Hematopoietic multipotent progenitor cell treated with erythropoietin and hydrocortisone succinate and interleukin-3 and kit ligand, for 4 days (in vitro differentiated cells): ENCODE results near the gene ZDHHC8.

Source experiments
- DNase-seq: peaks from one replicate; pipeline ENCODE4 v3.0.0-alpha.2; 2015

The ZDHHC8 gene

DNA sequence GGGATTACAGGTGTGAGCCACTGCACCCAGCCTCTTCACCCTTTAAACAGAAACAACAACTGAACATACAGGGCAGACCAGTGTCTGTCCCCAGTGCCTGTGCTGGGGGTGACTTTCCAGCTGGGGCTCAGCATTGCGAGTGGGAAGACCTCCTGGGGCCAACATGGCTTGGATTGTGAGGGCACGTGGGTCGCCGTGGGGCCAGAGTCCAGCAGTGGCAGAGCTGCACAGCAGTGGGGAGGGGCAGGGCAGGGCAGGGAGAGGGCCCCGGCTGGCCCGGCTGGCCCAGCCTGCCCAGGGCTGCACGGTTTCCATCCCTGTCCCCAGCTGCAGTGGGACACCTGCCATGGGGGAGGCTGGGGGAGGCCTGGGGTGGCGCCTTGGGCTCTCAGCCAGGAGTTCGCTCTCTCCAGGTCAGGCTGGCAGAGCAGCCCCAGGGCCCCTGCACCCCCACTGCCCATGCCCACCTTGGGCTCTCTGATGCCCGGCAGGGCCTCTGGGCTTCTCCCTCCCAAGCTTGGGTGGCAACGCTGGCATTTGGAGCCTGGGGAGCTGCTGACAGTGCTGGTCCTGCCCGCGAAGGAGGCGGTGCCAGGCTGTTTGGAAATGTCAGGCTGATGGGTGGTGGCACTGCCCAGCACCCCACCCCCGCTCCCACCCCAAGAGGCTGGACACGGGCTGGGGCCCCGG is 49.7 kb downstream of the ZDHHC8 start:
- DNase-seq = no peak

GRCh38 chr22:20181884-20182236 is 50.3 kb downstream of the ZDHHC8 start:
- DNase-seq = no peak

- no peak for DNase-seq
Measured at GRCh38 chr22:20182365-20182764, 50.8 kb downstream of the ZDHHC8 start.

GRCh38 chr22:20183101-20183500 is 51.5 kb downstream of the ZDHHC8 start:
- DNase-seq = no peak

GRCh38 chr22:20183823-20184222 is 52.2 kb downstream of the ZDHHC8 start:
- DNase-seq = no peak

DNA sequence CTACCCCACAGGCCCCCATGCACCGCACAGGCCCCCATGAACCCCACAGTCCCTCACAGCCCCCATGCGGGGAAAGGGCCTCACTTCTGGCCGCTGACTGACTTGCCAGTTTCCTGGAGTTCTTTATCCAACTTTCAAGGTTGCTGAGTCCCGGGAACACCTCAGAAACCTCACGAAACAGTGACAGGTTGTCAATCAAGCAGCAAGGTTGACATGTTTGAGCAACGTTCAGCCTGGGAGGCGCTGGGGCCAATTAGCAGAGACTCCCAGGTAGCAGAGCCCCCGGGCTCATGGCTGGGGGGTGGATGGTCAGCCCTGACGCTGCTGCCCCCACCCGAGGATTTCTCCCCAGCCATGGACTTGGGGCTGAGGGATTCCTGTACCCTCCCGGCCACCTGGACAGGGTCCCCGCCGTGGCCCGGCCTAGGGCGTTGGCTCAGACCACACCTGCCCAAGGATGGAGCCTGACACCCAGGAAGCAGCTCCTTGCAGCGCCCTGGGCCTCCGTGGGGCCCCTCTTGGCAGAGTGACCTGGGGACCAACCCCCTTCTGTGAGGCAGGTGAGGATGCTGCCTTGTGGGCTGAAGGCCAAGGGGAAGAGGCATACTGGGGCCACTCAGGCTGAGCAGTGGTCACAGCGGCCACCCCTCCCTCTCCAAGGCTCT is 53.0 kb downstream of the ZDHHC8 start:
- no peak for DNase-seq

GRCh38 chr22:20185750-20186149 is 54.1 kb downstream of the ZDHHC8 start:
- no peak for DNase-seq

DNA sequence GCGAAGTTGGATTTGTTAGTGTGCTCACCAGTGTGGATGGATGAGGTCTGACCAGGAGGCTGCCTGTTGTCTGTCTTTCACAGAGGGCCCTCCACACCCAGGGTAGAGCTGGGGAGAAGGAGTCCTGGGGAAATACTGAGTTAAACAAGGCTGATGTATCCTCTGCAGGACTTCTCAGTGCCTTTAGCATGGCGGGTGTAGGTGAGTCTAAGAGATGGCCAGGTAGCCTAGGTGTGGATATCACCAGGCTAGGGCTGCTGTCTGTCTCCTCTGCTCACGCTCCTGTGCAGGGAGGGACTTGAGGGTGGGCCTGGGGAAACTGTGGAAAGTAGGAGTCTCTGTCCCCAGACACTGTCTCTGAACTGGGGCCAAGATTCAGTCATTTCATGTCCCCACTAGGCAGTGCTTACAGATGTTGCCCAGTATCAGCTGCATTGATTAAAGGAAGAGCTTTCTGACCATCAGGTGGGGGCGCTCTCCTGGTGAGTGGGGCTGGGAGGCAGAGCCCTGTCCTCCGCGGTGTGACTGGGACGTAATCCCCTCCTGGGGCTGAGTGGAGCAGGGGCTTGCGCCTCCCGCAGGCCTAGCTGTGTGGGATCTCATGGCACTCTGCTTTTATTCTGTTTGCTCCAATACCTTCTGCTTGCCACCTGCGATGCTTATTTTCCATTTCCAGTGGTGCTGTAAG is 54.7 kb downstream of the ZDHHC8 start:
- DNase-seq = no peak

DNA sequence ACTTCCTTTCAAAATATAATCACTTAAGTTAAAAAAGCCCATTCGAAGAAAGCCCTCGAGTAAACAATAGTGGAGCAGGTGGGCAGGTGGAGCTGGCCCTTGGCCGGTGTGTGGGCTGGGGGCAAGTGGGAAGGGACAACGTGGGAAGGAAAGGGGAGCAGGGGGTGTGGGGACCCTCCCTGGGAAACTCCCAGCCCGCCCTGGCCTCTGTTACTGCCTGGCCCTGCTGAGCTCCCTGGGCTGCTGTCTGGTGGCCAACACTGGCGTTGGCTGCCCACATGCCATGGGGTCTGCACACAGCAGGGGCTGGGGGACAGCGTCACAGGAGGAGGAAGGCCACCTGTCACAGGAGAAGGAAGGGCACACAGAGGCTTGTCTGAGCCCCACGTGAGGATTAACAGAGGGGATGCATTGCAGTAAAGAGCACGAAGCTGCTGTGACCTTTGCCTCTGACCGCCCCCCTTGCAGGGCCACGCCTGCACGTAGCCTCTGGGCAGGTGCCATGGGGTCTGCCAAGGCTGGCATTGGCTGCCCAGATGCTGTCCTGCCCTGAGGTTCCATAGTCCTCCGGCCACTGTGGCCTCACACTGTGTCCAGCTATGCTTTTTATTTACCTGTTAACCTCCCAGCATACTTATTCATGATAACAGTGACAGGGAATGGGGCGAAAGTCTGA is 55.4 kb downstream of the ZDHHC8 start:
- DNase-seq = no peak

GRCh38 chr22:20187777-20188566 is 56.4 kb downstream of the ZDHHC8 start:
- DNase-seq = no peak

- no peak for DNase-seq
Measured at GRCh38 chr22:20188567-20188877, 56.9 kb downstream of the ZDHHC8 start.

DNA sequence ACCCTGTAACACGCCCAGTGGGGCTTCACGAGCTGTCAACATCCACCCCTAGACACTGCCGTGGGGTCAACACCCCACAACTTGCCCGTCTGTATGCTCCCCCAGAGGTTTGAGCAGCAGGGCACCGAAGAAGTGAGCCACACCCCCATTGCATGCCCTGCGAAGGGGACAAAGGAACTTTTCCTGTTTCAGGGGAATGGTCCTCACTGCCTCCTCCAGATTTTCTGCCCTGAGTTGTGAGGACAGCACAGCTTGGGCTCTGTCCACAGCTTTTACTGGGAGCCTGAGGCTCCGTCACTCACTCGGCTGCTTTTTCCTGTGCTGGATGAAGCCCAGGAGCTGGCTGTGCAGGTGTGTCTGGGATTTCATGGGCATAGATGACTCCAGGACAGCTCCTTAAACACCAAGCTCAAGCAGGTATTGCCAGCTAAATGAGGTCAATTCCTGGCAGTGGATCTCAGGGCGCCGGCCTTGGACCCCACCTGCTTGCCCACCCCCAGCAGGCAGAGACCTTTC is 59.5 kb downstream of the ZDHHC8 start:
- DNase-seq = no peak

DNA sequence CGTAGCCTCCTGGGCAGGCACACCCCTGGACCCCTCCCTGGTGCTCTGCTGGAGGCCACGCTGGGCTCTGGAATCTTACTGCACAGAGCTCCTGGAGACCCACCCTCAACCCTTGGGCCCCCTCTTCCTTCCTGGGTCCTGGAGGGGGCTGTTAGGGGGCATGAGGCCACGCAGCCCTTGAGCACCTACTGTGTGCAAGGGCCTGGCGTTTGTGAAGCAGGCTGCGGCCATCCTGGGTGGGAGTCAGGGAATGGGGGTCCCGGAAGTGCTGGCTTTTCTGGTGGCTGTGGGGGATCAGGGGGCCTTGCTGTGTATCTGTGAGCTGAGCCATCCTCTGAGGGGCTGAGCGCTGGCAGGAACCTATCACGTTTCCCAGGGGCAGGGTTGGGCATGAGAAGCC is 60.2 kb downstream of the ZDHHC8 start:
- no peak for DNase-seq

- no peak for DNase-seq
Measured at GRCh38 chr22:20192293-20192971, 60.8 kb downstream of the ZDHHC8 start.

DNA sequence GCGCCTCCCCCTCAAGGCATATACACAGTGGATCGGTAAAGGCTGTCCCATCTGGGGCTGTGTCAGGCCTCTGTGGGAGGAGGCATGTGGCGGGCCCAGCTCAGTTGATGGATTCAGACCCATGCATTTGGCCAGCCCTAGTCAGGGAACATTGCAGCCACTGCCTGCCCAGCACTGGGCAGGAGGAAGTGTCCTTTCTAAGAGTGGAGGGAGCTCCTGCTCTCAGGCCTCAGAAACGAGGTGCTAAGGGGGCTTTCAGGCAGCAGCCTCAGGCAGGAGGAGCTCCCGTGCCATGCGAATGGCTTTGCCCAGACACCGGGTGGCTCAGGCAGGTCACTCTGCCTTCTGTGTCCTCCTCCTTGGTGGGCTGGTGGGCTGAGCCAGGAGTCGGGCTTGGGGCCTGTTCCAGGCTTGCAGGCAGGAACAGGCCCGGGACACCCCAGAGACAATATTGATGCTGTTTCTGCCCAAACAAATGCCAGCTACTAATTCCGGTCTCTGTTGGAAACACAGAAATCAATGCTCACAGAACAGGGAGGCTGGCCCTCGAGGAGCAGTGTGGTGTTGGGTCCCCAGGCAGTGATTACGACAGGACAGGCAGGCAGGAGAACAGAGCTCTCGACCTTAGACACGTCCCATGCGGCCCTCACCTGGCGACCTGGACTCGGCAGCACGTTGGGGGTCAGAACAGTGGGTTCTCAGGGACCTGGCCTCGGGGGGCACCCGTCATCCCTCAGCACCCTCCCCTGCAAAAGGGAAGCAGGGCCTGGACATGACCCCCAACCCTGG is 61.6 kb downstream of the ZDHHC8 start:
- no peak for DNase-seq

DNA sequence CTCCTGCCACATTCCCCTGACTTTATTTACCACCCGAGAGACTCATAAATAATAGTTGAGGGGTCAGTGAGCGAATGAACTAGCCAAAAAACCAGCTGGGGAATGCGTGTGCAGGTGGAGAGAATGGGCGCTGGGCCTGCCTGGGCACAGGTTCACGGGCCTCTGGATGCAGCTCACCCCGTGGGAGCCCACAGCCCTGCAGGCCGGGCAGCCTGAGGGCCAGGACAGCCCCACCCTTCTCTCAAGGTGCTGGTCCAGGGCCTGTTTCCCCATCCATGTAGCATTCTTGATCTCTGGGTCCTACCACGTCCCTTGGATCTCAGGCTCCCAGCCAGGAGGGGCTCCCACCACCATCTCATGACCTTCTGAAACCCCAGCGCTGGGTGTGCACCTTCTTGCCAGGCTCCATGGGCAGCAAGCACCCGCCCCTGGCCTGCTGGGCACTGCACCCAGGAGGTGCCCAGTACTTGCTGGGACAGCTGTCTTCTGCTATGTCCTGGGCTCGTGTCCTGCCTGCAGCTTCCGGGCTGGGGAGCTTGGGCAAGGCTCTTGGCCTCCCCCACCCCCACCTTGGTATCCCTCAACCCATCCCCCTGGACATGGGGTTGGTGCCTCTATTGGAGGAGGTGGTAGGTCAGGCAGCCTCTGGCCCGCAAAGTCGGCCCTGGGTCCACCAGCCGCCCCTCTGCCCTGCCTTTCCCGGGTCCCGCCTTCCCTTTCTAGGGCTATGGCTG is 62.3 kb downstream of the ZDHHC8 start:
- DNase-seq = no peak

- peak; percentile 40 for DNase-seq
Measured at GRCh38 chr22:20194681-20195593, 63.3 kb downstream of the ZDHHC8 start.

DNA sequence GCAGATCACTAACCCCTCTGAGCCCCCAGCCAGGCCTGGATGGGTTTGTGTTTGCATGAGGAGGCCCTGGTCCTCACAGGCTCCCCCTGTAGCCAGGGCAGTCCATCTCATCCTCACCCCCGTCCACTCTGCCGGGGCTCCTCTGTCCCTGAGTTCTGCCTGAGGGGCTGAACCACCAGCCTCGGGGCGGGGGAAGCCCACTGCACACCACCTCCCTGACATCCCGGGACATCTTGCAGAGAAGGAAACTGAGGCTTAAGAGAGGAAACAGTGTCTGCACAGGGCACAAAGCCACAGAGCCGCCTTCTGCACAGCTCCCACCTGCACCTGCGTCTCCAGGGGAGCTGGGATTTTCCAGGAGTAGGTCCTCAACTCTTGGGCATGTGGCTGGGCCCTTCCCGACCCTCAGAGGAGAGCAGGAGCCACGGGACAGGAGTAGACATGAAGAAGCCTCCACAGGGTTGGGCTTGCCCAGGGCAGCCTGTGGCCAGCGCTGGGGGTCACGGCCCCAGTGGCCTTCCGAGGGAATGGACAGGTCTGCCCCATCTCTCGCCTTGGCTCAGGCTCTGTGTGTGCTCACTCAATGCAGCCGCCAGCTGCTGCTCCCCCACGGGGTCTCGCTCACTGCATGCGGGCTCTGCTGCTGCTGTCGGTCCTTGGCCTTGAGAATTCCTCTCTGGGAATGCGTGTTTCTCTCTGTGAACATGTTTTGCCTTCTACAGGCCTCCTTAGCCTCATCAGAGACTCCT is 64.7 kb downstream of the ZDHHC8 start:
- DNase-seq = no peak
